GM12878 (cell line): ENCODE results near the gene RNASE7. TPM values are rescaled to one million over a fixed set of nuclear protein-coding genes. Genes with fewer than 3 reads are reported as not detected.

ENCODE experiments used
- ATAC-seq: fragments of 200-7000 bp; cut with Tn5 transposase; 3 replicates; pipeline ENCODE4 v1.9.1; 2020; ENCODE audit warnings: mild to moderate bottlenecking, moderate library complexity
- BruUV-seq: library from RNA; stranded (reverse); fragments of 400-500 nt; replicated peaks from 2 replicates; lab custom pipeline; 2021; lab: Mats Ljungman, UMichigan
- CTCF ChIA-PET: fragments of 300-600 bp; sonication (Branson Sonifier 250); formaldehyde crosslinking; extraction: SDS; loops from one replicate; lab custom pipeline; 2021; ENCODE audit warnings: inconsistent platforms; lab: Yijun Ruan, JAX
- POLR2A ChIA-PET: fragments of 350-600 bp; formaldehyde crosslinking; extraction: SDS; loops from one replicate; lab custom pipeline; 2021; ENCODE audit warnings: inconsistent platforms; lab: Charles Lee
- RAD21 ChIA-PET: fragments of 300-600 bp; sonication (Branson Sonifier 250); formaldehyde crosslinking; loops from one replicate; lab custom pipeline; 2023; ENCODE audit warnings: antibody characterized with exemption; ENCODE audit not compliant: unreplicated experiment; lab: Charles Lee
- SMC1A ChIA-PET: fragments of 300-600 bp; sonication (Branson Sonifier 250); formaldehyde crosslinking; loops from one replicate; lab custom pipeline; 2023; ENCODE audit not compliant: unreplicated experiment, uncharacterized antibody; lab: Charles Lee
- DNase-seq: peaks from one replicate; pipeline ENCODE4 v3.0.0-alpha.2; 2011; ENCODE audit warnings: low read depth, low spot score
- FAIRE-seq: peaks from 3 replicates; lab custom pipeline; 2011; peaks lifted over from hg19 to GRCh38; lab: Jason Lieb, UNC
- H2AFZ ChIP-seq: 2 replicates; pipeline ENCODE4 v1.6.0; 2011; ENCODE audit warnings: low read depth, low read length, control low read depth; ENCODE audit not compliant: control insufficient read depth
- H3K27ac ChIP-seq: 2 replicates; pipeline ENCODE4 v1.5.1; 2011; ENCODE audit warnings: control low read depth; ENCODE audit not compliant: control insufficient read depth, insufficient read depth
- H3K27me3 ChIP-seq, 2 experiments: replicated peaks in 1 of 2; 2 replicates each; pipeline versions ENCODE4 v1.6.0 to v1.6.1; 2011; ENCODE audit warnings: low read length in 1 of 2; ENCODE audit not compliant: control insufficient read depth in 2 of 2, insufficient read depth in 2 of 2
- H3K36me3 ChIP-seq, 2 experiments: 2 replicates each; pipeline ENCODE4 v1.5.1; 2011; ENCODE audit warnings: low read length in 1 of 2; ENCODE audit not compliant: control insufficient read depth in 2 of 2, insufficient read depth in 2 of 2
- H3K4me1 ChIP-seq: 2 replicates; pipeline ENCODE4 v1.6.1; 2011; ENCODE audit warnings: mild to moderate bottlenecking, low read length, moderate library complexity, mixed read lengths; ENCODE audit not compliant: control insufficient read depth, insufficient read depth
- H3K4me2 ChIP-seq: 2 replicates; pipeline ENCODE4 v1.6.0; 2011; ENCODE audit warnings: control low read depth; ENCODE audit not compliant: control insufficient read depth, insufficient read depth
- H3K4me3 ChIP-seq: fragments of 200-600 bp; sonication (generic); 2 replicates; pipeline ENCODE4 v1.5.1; 2016
- H3K79me2 ChIP-seq: 2 replicates; pipeline ENCODE4 v1.6.0; 2011; ENCODE audit warnings: low read length; ENCODE audit not compliant: control insufficient read depth, insufficient read depth
- H3K9ac ChIP-seq: 2 replicates; pipeline ENCODE4 v1.8.0; 2011; ENCODE audit warnings: low read length, control low read depth, mixed read lengths; ENCODE audit not compliant: control insufficient read depth, insufficient read depth
- H3K9me3 ChIP-seq: replicated peaks from 3 replicates; pipeline ENCODE4 v1.5.1; 2011; ENCODE audit warnings: mild to moderate bottlenecking, low read length; ENCODE audit not compliant: control insufficient read depth, insufficient read depth
- H4K20me1 ChIP-seq: 2 replicates; pipeline ENCODE4 v1.6.0; 2011; ENCODE audit not compliant: control insufficient read depth, insufficient read depth
- ASH2L ChIP-seq: fragments of 300-600, 200-600 bp; sonication (generic); IDR thresholded peaks from 2 replicates; pipeline ENCODE4 v1.6.1; 2017; ENCODE audit warnings: low read depth, mild to moderate bottlenecking, borderline replicate concordance
- CREM ChIP-seq: IDR thresholded peaks from 2 replicates; pipeline ENCODE4 v1.6.1; 2014; ENCODE audit warnings: antibody characterized with exemption, low read depth
- DPF2 ChIP-seq: fragments of 450-650 bp; IDR thresholded peaks from 2 replicates; pipeline ENCODE4 v1.6.1; 2017; ENCODE audit warnings: mild to moderate bottlenecking
- GATAD2B ChIP-seq: fragments of 450-650 bp; conservative IDR thresholded peaks from 2 replicates; pipeline ENCODE4 v1.6.1; 2017; ENCODE audit warnings: low read depth, mild to moderate bottlenecking, moderate library complexity
- HDAC6 ChIP-seq: fragments of 200-600 bp; sonication (generic); IDR thresholded peaks from one replicate; pipeline ENCODE4 v1.8.0; 2017; ENCODE audit warnings: antibody characterized with exemption; ENCODE audit not compliant: unreplicated experiment
- HDGF ChIP-seq: fragments of 450-650 bp; IDR thresholded peaks from 2 replicates; pipeline ENCODE4 v1.6.1; 2016; ENCODE audit warnings: antibody characterized with exemption
- IRF3 ChIP-seq: fragments of 450-650 bp; IDR thresholded peaks from 2 replicates; pipeline ENCODE4 v1.6.1; 2014; ENCODE audit warnings: mild to moderate bottlenecking
- KAT2A ChIP-seq: conservative IDR thresholded peaks from 2 replicates; pipeline ENCODE4 v1.6.1; 2011; ENCODE audit warnings: low read depth, low read length; ENCODE audit not compliant: control insufficient read depth
- MYB ChIP-seq: fragments of 150-350 bp; IDR thresholded peaks from 2 replicates; pipeline ENCODE4 v1.6.1; 2014; ENCODE audit warnings: mild to moderate bottlenecking, low read depth, low read length, borderline replicate concordance
- MYC ChIP-seq: IDR thresholded peaks from 2 replicates; pipeline ENCODE4 v1.6.1; 2011; ENCODE audit warnings: mild to moderate bottlenecking, low read length, moderate library complexity, inconsistent platforms; ENCODE audit not compliant: insufficient read depth, insufficient replicate concordance, insufficient read length, severe bottlenecking
- NR2C1 ChIP-seq: fragments of 450-650 bp; IDR thresholded peaks from 2 replicates; pipeline ENCODE4 v1.6.1; 2017; ENCODE audit warnings: antibody characterized with exemption, mild to moderate bottlenecking, moderate library complexity
- SKIL ChIP-seq: fragments of 450-650 bp; IDR thresholded peaks from 2 replicates; pipeline ENCODE4 v1.6.1; 2017; ENCODE audit warnings: mild to moderate bottlenecking, low read depth, inconsistent platforms; ENCODE audit not compliant: poor library complexity, severe bottlenecking
- SREBF1 ChIP-seq: IDR thresholded peaks from 2 replicates; pipeline ENCODE4 v1.6.1; 2012; ENCODE audit warnings: mild to moderate bottlenecking, low read length
- SUZ12 ChIP-seq: fragments of 200-600 bp; sonication (generic); IDR thresholded peaks from one replicate; pipeline ENCODE4 v1.6.1; 2018; ENCODE audit warnings: antibody characterized with exemption, mild to moderate bottlenecking; ENCODE audit not compliant: unreplicated experiment
- YY1 ChIP-seq: IDR thresholded peaks from 2 replicates; pipeline ENCODE4 v1.6.1; 2011; ENCODE audit warnings: low read depth, mild to moderate bottlenecking, low read length
- WGBS: methylation state at CpG from one replicate; pipeline ENCODE4 v1.1.6; 2016; ENCODE audit warnings: low lambda C conversion rate; ENCODE audit not compliant: insufficient replicate concordance, insufficient coverage; ENCODE audit errors: missing lambda C conversion rate; 5-methylcytosine and 5-hydroxymethylcytosine counted together
- in situ Hi-C: fragments of 300-500 bp; cut with MboI; formaldehyde crosslinking; loops from 9 replicates; pipeline ENCODE4 v1.14.3; 2018; ENCODE audit warnings: mixed read lengths
- intact Hi-C: fragments of 100-400 bp; cut with micrococcal nuclease; formaldehyde crosslinking; loops from one replicate; pipeline ENCODE4 v1.14.2; 2022; ENCODE audit not compliant: unreplicated experiment
- polyA plus RNA-seq, 11 experiments: library from polyadenylated mRNA; depleted of rRNA in 4 of 11; unstranded in 6 of 11; stranded (reverse) in 5 of 11; fragments of >200 nt; fragmentation: Nextera tagmentation in 4 of 11; fragmentation: Illumina TruSeq in 1 of 11; extraction: Ambion mirVana in 4 of 11; extraction: Trizol in 1 of 11; gene quantifications; 1 replicate in 1 of 11; 2 replicates in 10 of 11; pipeline versions ENCODE4 v1.2.1 to v1.2.3, GENCODE V29; 2011 to 2016; ENCODE audit warnings: inconsistent platforms in 2 of 11, missing spikeins in 2 of 11, low read depth in 1 of 11
- total RNA-seq, 4 experiments: library from RNA; depleted of rRNA in 3 of 4; stranded (reverse); fragments of >200 nt in 3 of 4; fragmentation: Illumina TruSeq in 1 of 4; extraction: Trizol in 1 of 4; gene quantifications; 2 replicates each; pipeline versions ENCODE4 v1.2.1 to v1.2.3, GENCODE V29; 2013 to 2021

Gene RNASE7
- total and polyA plus RNA-seq, 10 of the 15 experiments (the other 5 are each of a cell fraction or from before 2014, with no cell fraction given): not detected

GRCh38 chr14:20997115-20997514, 45.0 kb upstream of the RNASE7 start:
- intact Hi-C loops: no loop called here
- POLR2A ChIA-PET: interaction anchor here (0.6 kb wide), 1 partner anchor 23 kb away, joined by 5 read pairs; no protein-coding TSS in a partner anchor
- no peak for FAIRE-seq
- no peak overlapping the region for H3K27ac ChIP-seq
- no TSS peak for BruUV-seq
- RAD21 ChIA-PET: no interaction called here
- no peak for TF ChIP-seq YY1
- TF ChIP-seq GATAD2B: no peak
- no peak for TF ChIP-seq CREM
- TF ChIP-seq DPF2: no peak
- TF ChIP-seq IRF3: no peak
- TF ChIP-seq KAT2A: no peak
- TF ChIP-seq, all 136 proteins: peak for 0
- no peaks in the 10 kb centered on the region for H4K20me1 ChIP-seq
- H3K9ac ChIP-seq: no peak overlapping the region
- H3K27me3 ChIP-seq: no peaks in the 10 kb centered on the region
- ATAC-seq: no peak
- WGBS: 76% methylated on average over 3 of the region's 4 CpGs
- no peak overlapping the region for H3K4me2 ChIP-seq
- DNase-seq: no peak
- H3K79me2 ChIP-seq: no peaks in the 10 kb centered on the region
- no peaks in the 10 kb centered on the region for H3K4me1 ChIP-seq
- H3K4me3 ChIP-seq: no peak overlapping the region
- peaks cover 5 to 15% of the 10 kb centered on the region in 2 experiments for H3K36me3 ChIP-seq
- in situ Hi-C loops: no loop called here
- H2AFZ ChIP-seq: no peak overlapping the region
- ChIA-PET CTCF (interaction anchor here (0.8 to 2.2 kb wide), 5 partner anchors 8 to 108 kb away, joined by 3 to 17 read pairs (median 3); no protein-coding TSS in a partner anchor), SMC1A (interaction anchor here (0.6 kb wide), 1 partner anchor 251 kb away, joined by 4 read pairs; no protein-coding TSS in a partner anchor)
- no peaks in the 10 kb centered on the region for H3K9me3 ChIP-seq

- Histone ChIP-seq H4K20me1 (no peaks in the 10 kb centered on the region), H3K9me3 (no peaks in the 10 kb centered on the region), H3K79me2 (no peaks in the 10 kb centered on the region), H3K36me3 (peaks cover 5 to 15% of the 10 kb centered on the region in 2 experiments), H3K9ac (no peak overlapping the region), H3K27me3 (no peaks in the 10 kb centered on the region), H3K27ac (no peak overlapping the region), H3K4me2 (no peak overlapping the region), H3K4me3 (no peak overlapping the region), H3K4me1 (no peaks in the 10 kb centered on the region), H2AFZ (no peak overlapping the region)
- FAIRE-seq (no peak), ATAC-seq (no peak), DNase-seq (no peak)
- in situ Hi-C loops (no loop called here), intact Hi-C loops (no loop called here)
- POLR2A ChIA-PET: interaction anchor here (0.6 kb wide), 1 partner anchor 24 kb away, joined by 5 read pairs; no protein-coding TSS in a partner anchor
- RAD21 ChIA-PET: no interaction called here
- SMC1A ChIA-PET: interaction anchor here (0.6 kb wide), 1 partner anchor 250 kb away, joined by 4 read pairs; no protein-coding TSS in a partner anchor
- CTCF ChIA-PET: interaction anchor here (0.7 to 2.2 kb wide), 7 partner anchors 8 to 107 kb away, joined by 3 to 17 read pairs (median 3); no protein-coding TSS in a partner anchor
- WGBS: 85% methylated on average over 6 of the region's 6 CpGs
- BruUV-seq: no TSS peak
- TF ChIP-seq SUZ12 (no peak), SREBF1 (no peak), SKIL (no peak), ASH2L (no peak), MYC (no peak), YY1 (no peak), HDGF (no peak), NR2C1 (no peak), HDAC6 (no peak), MYB (no peak)
These were observed 44.6 kb upstream of the RNASE7 start for GRCh38 chr14:20997564-20997963.
